ENCODE measurements around the gene THOC6. TPM values are rescaled to one million over a fixed set of nuclear protein-coding genes. Genes with fewer than 3 reads are reported as not detected.

THOC6 gene
- total and polyA plus RNA-seq, 9 of the 15 experiments (the other 6 are each of a cell fraction or from before 2014, with no cell fraction given) = 2.5 to 65.4 (median 42.3) TPM

DNA sequence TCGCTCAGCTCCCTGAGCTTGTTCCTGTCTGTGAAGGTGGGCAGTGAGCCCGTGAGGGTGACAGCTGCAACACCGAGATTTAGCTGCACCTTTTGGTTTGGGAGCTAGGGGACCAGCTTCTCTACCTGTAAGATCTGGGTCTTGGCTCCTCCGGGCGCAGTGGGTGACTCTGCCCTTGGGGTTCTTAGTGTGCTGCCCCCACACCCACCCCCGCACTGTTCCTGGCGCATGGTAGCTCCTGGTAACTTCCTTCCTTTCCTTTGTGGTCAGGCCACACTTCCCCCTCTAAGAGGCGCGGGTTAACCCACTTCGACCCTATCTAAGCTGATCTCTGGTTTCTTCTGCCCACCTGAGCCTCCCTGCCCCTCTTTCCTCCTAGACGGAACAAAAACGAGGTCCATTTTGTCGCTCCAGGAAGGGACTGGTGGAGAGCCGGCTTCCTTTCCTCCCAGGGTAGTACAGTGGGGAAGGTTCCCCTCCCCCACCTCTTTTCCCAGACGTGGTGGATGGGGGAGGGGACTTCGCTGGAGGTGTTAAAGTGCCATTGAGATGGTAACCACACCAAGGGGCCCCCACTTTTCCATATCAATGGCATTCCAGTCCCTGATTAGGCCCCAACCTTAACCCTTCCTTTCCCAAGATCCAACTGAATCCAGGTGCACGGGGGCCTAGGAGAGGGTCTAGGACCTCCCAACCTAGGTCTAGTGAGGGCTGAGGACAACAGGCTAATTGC lies 15.7 kb upstream of the THOC6 start (continued):
- peak; percentile 3; the same call in 1 of the 2 replicates for TF ChIP-seq ATF7 (IDR thresholded peaks at IDR 0.05)
- peak in 1 of 2 experiments; percentile 26; a peak in 1 of 4 replicates for TF ChIP-seq TBL1XR1 (IDR thresholded peaks at IDR 0.05; ENCODE audit: low read length in 2 of 2)
- TF ChIP-seq ZNF79 (CRISPR knock-in tag; IDR thresholded peaks at IDR 0.05; ENCODE audit: low read depth) = no peak
- TF ChIP-seq, protein P1, sequence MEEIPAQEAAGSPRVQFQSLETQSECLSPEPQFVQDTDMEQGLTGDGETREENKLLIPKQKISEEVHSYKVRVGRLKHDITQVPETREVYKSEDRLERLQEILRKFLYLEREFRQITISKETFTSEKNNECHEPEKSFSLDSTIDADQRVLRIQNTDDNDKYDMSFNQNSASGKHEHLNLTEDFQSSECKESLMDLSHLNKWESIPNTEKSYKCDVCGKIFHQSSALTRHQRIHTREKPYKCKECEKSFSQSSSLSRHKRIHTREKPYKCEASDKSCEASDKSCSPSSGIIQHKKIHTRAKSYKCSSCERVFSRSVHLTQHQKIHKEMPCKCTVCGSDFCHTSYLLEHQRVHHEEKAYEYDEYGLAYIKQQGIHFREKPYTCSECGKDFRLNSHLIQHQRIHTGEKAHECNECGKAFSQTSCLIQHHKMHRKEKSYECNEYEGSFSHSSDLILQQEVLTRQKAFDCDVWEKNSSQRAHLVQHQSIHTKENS (CRISPR knock-in tag; IDR thresholded peaks at IDR 0.05) = no peak
- no peak for TF ChIP-seq GTF2F1 (IDR thresholded peaks at IDR 0.05; ENCODE audit: low read depth, low read length)
- 0 out of 2 replicates have a peak, but pooled peaks have one; percentile 29 for TF ChIP-seq XRCC5 (IDR thresholded peaks at IDR 0.05; ENCODE audit: low read depth, low read length)
- no peak for TF ChIP-seq SP2 (IDR thresholded peaks at IDR 0.05; ENCODE audit: extremely low read depth, low read depth, low read length, poor library complexity, severe bottlenecking)
- TF ChIP-seq YBX1 (IDR thresholded peaks at IDR 0.05) = no peak
- TF ChIP-seq U2AF2 (optimal IDR thresholded peaks at IDR 0.05; ENCODE audit: low read depth, low read length) = no peak
- no peak for TF ChIP-seq MCM3 (IDR thresholded peaks at IDR 0.05)
- 0 out of 2 replicates have a peak, but pooled peaks have one; percentile 16 for TF ChIP-seq SMARCA5 (IDR thresholded peaks at IDR 0.05)
- TF ChIP-seq ZNF274 (IDR thresholded peaks at IDR 0.05; ENCODE audit: borderline replicate concordance, low read depth, low read length) = no peak
- TF ChIP-seq FOXA3 (CRISPR knock-in tag; conservative IDR thresholded peaks at IDR 0.05 in 1 of 2, IDR thresholded peaks at IDR 0.05 in 1 of 2) = no peak
- TF ChIP-seq ZNF282 (CRISPR knock-in tag; IDR thresholded peaks at IDR 0.05) = no peak
- TF ChIP-seq HNRNPH1 (optimal IDR thresholded peaks at IDR 0.05; ENCODE audit: low read depth, low read length) = no peak
- peak; percentile 79; the same call in 1 of the 2 replicates for TF ChIP-seq ZNF197 (CRISPR knock-in tag; IDR thresholded peaks at IDR 0.05; ENCODE audit: low read depth)
- TF ChIP-seq MAZ (CRISPR knock-in tag; conservative IDR thresholded peaks at IDR 0.05 in 1 of 2, IDR thresholded peaks at IDR 0.05 in 1 of 2) = peak; percentile 46 to 66; a peak in 2 of 4 replicates
- 0 out of 2 replicates have a peak, but pooled peaks have one; percentile 39 for TF ChIP-seq CREM (IDR thresholded peaks at IDR 0.05; ENCODE audit: low read depth)
- TF ChIP-seq MTA3 (IDR thresholded peaks at IDR 0.05; ENCODE audit: borderline replicate concordance) = peak; percentile 82
- TF ChIP-seq, protein P2, sequence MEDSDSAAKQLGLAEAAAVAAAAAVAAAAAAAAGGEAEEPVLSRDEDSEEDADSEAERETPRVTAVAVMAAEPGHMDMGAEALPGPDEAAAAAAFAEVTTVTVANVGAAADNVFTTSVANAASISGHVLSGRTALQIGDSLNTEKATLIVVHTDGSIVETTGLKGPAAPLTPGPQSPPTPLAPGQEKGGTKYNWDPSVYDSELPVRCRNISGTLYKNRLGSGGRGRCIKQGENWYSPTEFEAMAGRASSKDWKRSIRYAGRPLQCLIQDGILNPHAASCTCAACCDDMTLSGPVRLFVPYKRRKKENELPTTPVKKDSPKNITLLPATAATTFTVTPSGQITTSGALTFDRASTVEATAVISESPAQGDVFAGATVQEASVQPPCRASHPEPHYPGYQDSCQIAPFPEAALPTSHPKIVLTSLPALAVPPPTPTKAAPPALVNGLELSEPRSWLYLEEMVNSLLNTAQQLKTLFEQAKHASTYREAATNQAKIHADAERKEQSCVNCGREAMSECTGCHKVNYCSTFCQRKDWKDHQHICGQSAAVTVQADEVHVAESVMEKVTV (CRISPR knock-in tag; IDR thresholded peaks at IDR 0.05) = no peak
- TF ChIP-seq ETV1 (tag; conservative IDR thresholded peaks at IDR 0.05; ENCODE audit: low read depth) = peak; percentile 69
- TF ChIP-seq ARHGAP35 (IDR thresholded peaks at IDR 0.05; ENCODE audit: partially characterized antibody) = peak; percentile 13
- peak; percentile 44; the same call in 1 of the 2 replicates for TF ChIP-seq TOE1 (IDR thresholded peaks at IDR 0.05; ENCODE audit: borderline replicate concordance)
- no peak for TF ChIP-seq TOE1 (CRISPR knock-in tag; IDR thresholded peaks at IDR 0.05; ENCODE audit: borderline replicate concordance, low read depth)
- TF ChIP-seq, protein P3, sequence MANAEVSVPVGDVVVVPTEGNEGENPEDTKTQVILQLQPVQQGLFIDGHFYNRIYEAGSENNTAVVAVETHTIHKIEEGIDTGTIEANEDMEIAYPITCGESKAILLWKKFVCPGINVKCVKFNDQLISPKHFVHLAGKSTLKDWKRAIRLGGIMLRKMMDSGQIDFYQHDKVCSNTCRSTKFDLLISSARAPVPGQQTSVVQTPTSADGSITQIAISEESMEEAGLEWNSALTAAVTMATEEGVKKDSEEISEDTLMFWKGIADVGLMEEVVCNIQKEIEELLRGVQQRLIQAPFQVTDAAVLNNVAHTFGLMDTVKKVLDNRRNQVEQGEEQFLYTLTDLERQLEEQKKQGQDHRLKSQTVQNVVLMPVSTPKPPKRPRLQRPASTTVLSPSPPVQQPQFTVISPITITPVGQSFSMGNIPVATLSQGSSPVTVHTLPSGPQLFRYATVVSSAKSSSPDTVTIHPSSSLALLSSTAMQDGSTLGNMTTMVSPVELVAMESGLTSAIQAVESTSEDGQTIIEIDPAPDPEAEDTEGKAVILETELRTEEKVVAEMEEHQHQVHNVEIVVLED (CRISPR knock-in tag; IDR thresholded peaks at IDR 0.05) = no peak

All from K562 (cell line).